ENCODE data around the gene MMP15. TPM values are rescaled to one million over a fixed set of nuclear protein-coding genes. Genes with fewer than 3 reads are reported as not detected.
A peak's percentile ranks its signal among the peaks of the same experiment; 100 is the strongest.

Gene MMP15
- total and polyA plus RNA-seq, 2 of the 13 experiments (the other 11 are each of a cell fraction or from before 2014, with no cell fraction given), result 35.2 to 44.9 TPM

GRCh38 chr16:58026705-58027160 is 1.2 kb downstream of the MMP15 start (continued):
- TF ChIP-seq ZNF687 (CRISPR knock-in tag; IDR thresholded peaks at IDR 0.05) (peak; percentile 54; the same call in 1 of the 2 replicates), UBTF (CRISPR knock-in tag; IDR thresholded peaks at IDR 0.05) (peak; percentile 23; the same call in 1 of the 2 replicates), EZH2 (conservative IDR thresholded peaks at IDR 0.05; ENCODE audit: low read depth, low read length) (no peak), MTF1 (CRISPR knock-in tag; IDR thresholded peaks at IDR 0.05) (no peak), HOXD1 (CRISPR knock-in tag; IDR thresholded peaks at IDR 0.05) (no peak), ZMYM2 (CRISPR knock-in tag; IDR thresholded peaks at IDR 0.05) (no peak), KDM4B (CRISPR knock-in tag; IDR thresholded peaks at IDR 0.05) (no peak), ZNF546 (CRISPR knock-in tag; conservative IDR thresholded peaks at IDR 0.05) (no peak; the same call in 1 of the 2 replicates), PAXIP1 (CRISPR knock-in tag; conservative IDR thresholded peaks at IDR 0.05) (no peak), ZNF773 (CRISPR knock-in tag; IDR thresholded peaks at IDR 0.05; ENCODE audit: borderline replicate concordance) (0 out of 2 replicates have a peak, but pooled peaks have one; percentile 32), GPN1 (CRISPR knock-in tag; IDR thresholded peaks at IDR 0.05; ENCODE audit: borderline replicate concordance) (no peak), KAT8 (CRISPR knock-in tag; IDR thresholded peaks at IDR 0.05) (0 out of 2 replicates have a peak, but pooled peaks have one; percentile 17), REXO4 (CRISPR knock-in tag; IDR thresholded peaks at IDR 0.05; ENCODE audit: borderline replicate concordance) (no peak), SPEN (CRISPR knock-in tag; IDR thresholded peaks at IDR 0.05; ENCODE audit: low read depth) (peak; percentile 21; the same call in 1 of the 2 replicates), FOXM1 (CRISPR knock-in tag; IDR thresholded peaks at IDR 0.05) (no peak), REL (CRISPR knock-in tag; conservative IDR thresholded peaks at IDR 0.05) (no peak), KDM2A (CRISPR knock-in tag; IDR thresholded peaks at IDR 0.05; ENCODE audit: borderline replicate concordance, low read depth) (peak; percentile 56; the same call in 1 of the 2 replicates), RBM39 (IDR thresholded peaks at IDR 0.05; ENCODE audit: low read depth, low read length, poor library complexity, severe bottlenecking) (no peak), ZNF350 (CRISPR knock-in tag; IDR thresholded peaks at IDR 0.05; ENCODE audit: borderline replicate concordance, low read depth) (no peak), HDAC1 (CRISPR knock-in tag; IDR thresholded peaks at IDR 0.05) (peak; percentile 40; the same call in 1 of the 2 replicates), WIZ (CRISPR knock-in tag; IDR thresholded peaks at IDR 0.05) (peak; percentile 35; the same call in 1 of the 2 replicates)

Measured in HepG2 (cell line).